Mesendoderm (in vitro differentiated cells): ENCODE results near the gene RAB37.

Source experiments
- DNase-seq: peaks from one replicate; pipeline ENCODE4 v3.0.0; 2013
- H2AK5ac ChIP-seq: 2 replicates; pipeline ENCODE4 v1.6.1; 2013; ENCODE audit warnings: low read length, inconsistent platforms
- H2BK120ac ChIP-seq: 2 replicates; pipeline ENCODE4 v1.6.1; 2013; ENCODE audit warnings: low read depth, mild to moderate bottlenecking, low read length, moderate library complexity, mixed read lengths
- H2BK15ac ChIP-seq: replicated peaks from 2 replicates; pipeline ENCODE4 v1.6.1; 2013; ENCODE audit warnings: low read depth, mild to moderate bottlenecking, moderate library complexity
- H2BK5ac ChIP-seq: 2 replicates; pipeline ENCODE4 v1.6.1; 2013; ENCODE audit warnings: low read length, inconsistent platforms
- H3K18ac ChIP-seq: 2 replicates; pipeline ENCODE4 v1.6.1; 2013; ENCODE audit warnings: mild to moderate bottlenecking, low read length, mixed read lengths
- H3K23ac ChIP-seq: one replicate; pipeline ENCODE4 v1.6.1; 2013; ENCODE audit warnings: low read length
- H3K27ac ChIP-seq: 2 replicates; pipeline ENCODE4 v1.5.1; 2013; ENCODE audit warnings: low read depth, mild to moderate bottlenecking, inconsistent platforms, low read length, moderate library complexity
- H3K27me3 ChIP-seq: 2 replicates; pipeline ENCODE4 v1.6.1; 2013; ENCODE audit warnings: low read length, control low read depth, mild to moderate bottlenecking, inconsistent platforms; ENCODE audit not compliant: insufficient read depth, poor library complexity
- H3K36me3 ChIP-seq: 2 replicates; pipeline ENCODE4 v1.6.1; 2013; ENCODE audit warnings: low read length, inconsistent platforms; ENCODE audit not compliant: control insufficient read depth, insufficient read depth
- H3K4ac ChIP-seq: one replicate; pipeline ENCODE4 v1.6.1; 2013; ENCODE audit warnings: low read depth, mild to moderate bottlenecking, low read length, moderate library complexity
- H3K4me1 ChIP-seq: 2 replicates; pipeline ENCODE4 v1.6.1; 2013; ENCODE audit warnings: low read depth, low read length, inconsistent platforms; ENCODE audit not compliant: control insufficient read depth
- H3K4me2 ChIP-seq: 2 replicates; pipeline ENCODE4 v1.6.1; 2013; ENCODE audit warnings: low read length
- H3K4me3 ChIP-seq: 2 replicates; pipeline ENCODE4 v1.5.1; 2013; ENCODE audit warnings: mild to moderate bottlenecking, low read length
- H3K56ac ChIP-seq: one replicate; pipeline ENCODE4 v1.6.1; 2013; ENCODE audit warnings: low read length
- H3K79me1 ChIP-seq: 2 replicates; pipeline ENCODE4 v1.6.1; 2013; ENCODE audit warnings: low read length, inconsistent platforms
- H3K79me2 ChIP-seq: 2 replicates; pipeline ENCODE4 v1.6.1; 2013; ENCODE audit warnings: mild to moderate bottlenecking, low read length; ENCODE audit not compliant: control insufficient read depth, insufficient read depth
- H3K9ac ChIP-seq: 2 replicates; pipeline ENCODE4 v1.6.1; 2013; ENCODE audit warnings: low read length, inconsistent platforms
- H4K5ac ChIP-seq: one replicate; pipeline ENCODE4 v1.6.1; 2013; ENCODE audit warnings: low read length
- H4K8ac ChIP-seq: one replicate; pipeline ENCODE4 v1.6.1; 2013; ENCODE audit warnings: low read depth, mild to moderate bottlenecking, control low read depth, low read length, moderate library complexity
- WGBS: extraction: QIAGEN DNeasy Blood & Tissue Kit; methylation state at CpG from one replicate; pipeline ENCODE4 v1.1.7; 2013; ENCODE audit warnings: low lambda C conversion rate, missing lambda C conversion rate; ENCODE audit not compliant: insufficient coverage; ENCODE audit errors: extremely low coverage; 5-methylcytosine and 5-hydroxymethylcytosine counted together

The RAB37 gene

DNA sequence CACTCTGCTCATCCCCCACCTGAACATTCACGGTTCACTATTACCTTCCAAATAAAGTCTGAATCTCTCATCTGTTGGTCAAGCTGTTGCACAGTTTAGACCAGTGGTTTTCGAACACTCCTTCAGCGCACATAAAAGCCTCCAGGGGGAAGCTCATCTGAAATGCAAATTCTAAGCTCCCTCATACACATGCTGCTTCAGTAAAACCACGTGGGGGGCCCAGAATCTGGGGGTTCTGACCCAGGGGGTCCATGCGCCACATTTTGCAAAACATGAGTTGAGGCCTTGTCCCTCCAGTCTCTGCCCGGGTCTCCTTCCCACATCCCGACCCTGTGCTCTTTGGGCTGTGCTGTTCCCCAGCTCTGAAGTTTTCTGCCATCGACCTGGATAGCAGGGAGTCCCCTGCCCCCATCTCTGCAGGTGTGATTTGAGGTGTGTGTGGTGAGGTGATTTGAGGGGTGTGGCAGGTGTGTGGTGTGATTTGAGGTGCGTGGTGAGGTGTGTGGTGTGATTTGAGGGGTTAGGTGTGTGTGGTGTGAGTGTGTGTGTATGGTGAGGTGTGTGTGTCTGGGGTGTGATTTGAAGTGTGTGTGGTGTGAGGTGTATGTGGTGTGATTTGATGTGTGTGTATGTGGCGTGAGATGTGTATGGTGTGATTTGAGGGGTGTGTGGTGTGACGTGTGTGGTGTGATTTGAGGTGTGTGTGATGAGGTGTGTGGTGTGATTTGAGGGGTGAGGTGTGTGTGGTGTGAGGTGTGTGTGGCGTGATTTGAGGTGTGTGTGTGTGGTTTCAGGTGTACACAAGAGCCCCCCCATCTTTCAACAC lies 4.8 kb upstream of the RAB37 start:
- Histone ChIP-seq H2BK15ac (no peak overlapping the region), H2BK120ac (no peak overlapping the region), H3K79me1 (no peaks in the 10 kb centered on the region), H3K9ac (no peak overlapping the region), H3K36me3 (no peaks in the 10 kb centered on the region), H3K27me3 (no peaks in the 10 kb centered on the region), H2BK5ac (no peak overlapping the region), H3K4me2 (no peak overlapping the region), H3K18ac (no peak overlapping the region), H3K4me3 (no peak overlapping the region), H2AK5ac (no peak overlapping the region), H3K4me1 (no peaks in the 10 kb centered on the region), H4K8ac (no peak overlapping the region), H3K27ac (no peak overlapping the region), H3K4ac (no peak overlapping the region), H4K5ac (no peak overlapping the region), H3K23ac (no peak overlapping the region), H3K79me2 (no peaks in the 10 kb centered on the region), H3K56ac (no peak overlapping the region)
- 100% methylated on average over 4 of the region's 12 CpGs for WGBS
- DNase-seq: no peak

- H3K23ac ChIP-seq: no peak overlapping the region
- WGBS: no CpG with 5 or more reads among the region's 9 CpGs
- H3K27ac ChIP-seq: no peak overlapping the region
- no peak overlapping the region for H3K4ac ChIP-seq
- no peak overlapping the region for H2BK120ac ChIP-seq
- no peak overlapping the region for H3K9ac ChIP-seq
- no peak overlapping the region for H2AK5ac ChIP-seq
- no peaks in the 10 kb centered on the region for H3K4me1 ChIP-seq
- no peaks in the 10 kb centered on the region for H3K36me3 ChIP-seq
- H2BK15ac ChIP-seq: no peak overlapping the region
- H3K79me2 ChIP-seq: no peaks in the 10 kb centered on the region
- no peak overlapping the region for H3K56ac ChIP-seq
- no peak overlapping the region for H4K8ac ChIP-seq
- H3K27me3 ChIP-seq: no peaks in the 10 kb centered on the region
- H4K5ac ChIP-seq: no peak overlapping the region
- no peak overlapping the region for H3K18ac ChIP-seq
- H2BK5ac ChIP-seq: no peak overlapping the region
- no peak overlapping the region for H3K4me3 ChIP-seq
- no peaks in the 10 kb centered on the region for H3K79me1 ChIP-seq
- no peak for DNase-seq
- H3K4me2 ChIP-seq: no peak overlapping the region
Measured at GRCh38 chr17:74733365-74734122, 3.5 kb upstream of the RAB37 start.

- Histone ChIP-seq H2AK5ac (no peak overlapping the region), H3K23ac (no peak overlapping the region), H3K4me1 (no peaks in the 10 kb centered on the region), H2BK5ac (no peak overlapping the region), H3K27ac (no peak overlapping the region), H3K56ac (no peak overlapping the region), H3K36me3 (no peaks in the 10 kb centered on the region), H2BK15ac (no peak overlapping the region), H3K4ac (no peak overlapping the region), H3K4me2 (no peak overlapping the region), H4K5ac (no peak overlapping the region), H3K79me2 (no peaks in the 10 kb centered on the region), H2BK120ac (no peak overlapping the region), H3K18ac (no peak overlapping the region), H3K9ac (no peak overlapping the region), H3K79me1 (no peaks in the 10 kb centered on the region), H4K8ac (no peak overlapping the region), H3K27me3 (no peaks in the 10 kb centered on the region), H3K4me3 (no peak overlapping the region)
- no CpG with 5 or more reads among the region's 3 CpGs for WGBS
- no peak for DNase-seq
Measured at GRCh38 chr17:74734256-74734655, 2.8 kb upstream of the RAB37 start.

GRCh38 chr17:74737299-74738050 lies 419 bp downstream of the RAB37 start:
- Histone ChIP-seq H3K79me1 (no peaks in the 10 kb centered on the region), H4K8ac (no peak overlapping the region), H3K4me2 (peak overlapping the region; percentile 51), H3K79me2 (no peaks in the 10 kb centered on the region), H3K56ac (peak overlapping the region; percentile 82), H3K4me1 (peaks cover 3% of the 10 kb centered on the region), H3K18ac (no peak overlapping the region), H3K4ac (no peak overlapping the region), H3K27ac (no peak overlapping the region), H3K27me3 (no peaks in the 10 kb centered on the region), H3K4me3 (peak overlapping the region; percentile 24), H4K5ac (no peak overlapping the region), H2BK15ac (no peak overlapping the region), H3K9ac (peak overlapping the region; percentile 57), H3K23ac (no peak overlapping the region), H2AK5ac (no peak overlapping the region), H3K36me3 (no peaks in the 10 kb centered on the region), H2BK120ac (no peak overlapping the region), H2BK5ac (no peak overlapping the region)
- DNase-seq: peak; percentile 96
- no CpG with 5 or more reads among the region's 38 CpGs for WGBS

GRCh38 chr17:74738051-74738996 lies 1.3 kb downstream of the RAB37 start:
- H2BK15ac ChIP-seq: no peak overlapping the region
- no peaks in the 10 kb centered on the region for H3K27me3 ChIP-seq
- no peaks in the 10 kb centered on the region for H3K79me1 ChIP-seq
- H3K27ac ChIP-seq: no peak overlapping the region
- H3K36me3 ChIP-seq: no peaks in the 10 kb centered on the region
- H3K4me2 ChIP-seq: peak overlapping the region; percentile 51
- no CpG with 5 or more reads among the region's 16 CpGs for WGBS
- H2AK5ac ChIP-seq: no peak overlapping the region
- no peaks in the 10 kb centered on the region for H3K79me2 ChIP-seq
- H3K23ac ChIP-seq: no peak overlapping the region
- H2BK5ac ChIP-seq: no peak overlapping the region
- H3K9ac ChIP-seq: peak overlapping the region; percentile 57
- no peak overlapping the region for H2BK120ac ChIP-seq
- H3K4me3 ChIP-seq: no peak overlapping the region
- H3K4ac ChIP-seq: no peak overlapping the region
- H4K8ac ChIP-seq: no peak overlapping the region
- peaks cover 3% of the 10 kb centered on the region for H3K4me1 ChIP-seq
- DNase-seq: no peak
- no peak overlapping the region for H3K18ac ChIP-seq
- H4K5ac ChIP-seq: no peak overlapping the region
- H3K56ac ChIP-seq: peak overlapping the region; percentile 82
